Activated CD4-positive, CD25-positive, alpha-beta regulatory T cell treated with anti-CD3 and anti-CD28 coated beads, Interleukin-2, amount 50 U/mL, for 16 hours (primary cell): ENCODE results near the gene NLGN1.
"Not testable (repeated sequence)": the region's sequence is repeated elsewhere in the genome, so short reads cannot be mapped to it uniquely, and the experiment has no call there.

Source experiments
- DNase-seq: peaks from one replicate; pipeline ENCODE4 v3.0.0-alpha.2; 2020; ENCODE audit warnings: low read depth, low spot score

NLGN1 gene

GRCh38 chr3:173429527-173429926 is 32.0 kb downstream of the NLGN1 start:
- no peak for DNase-seq

GRCh38 chr3:173430576-173430975 is 33.0 kb downstream of the NLGN1 start:
- DNase-seq = no peak

- DNase-seq = no peak
Measured at GRCh38 chr3:173439004-173439403, 41.5 kb downstream of the NLGN1 start.

- DNase-seq = no peak
Measured at GRCh38 chr3:173440514-173440913, 43.0 kb downstream of the NLGN1 start.

GRCh38 chr3:173451561-173451960 is 54.0 kb downstream of the NLGN1 start:
- DNase-seq = not testable (repeated sequence)

GRCh38 chr3:173463250-173463649 is 65.7 kb downstream of the NLGN1 start:
- DNase-seq = no peak

GRCh38 chr3:173465112-173465511 is 67.6 kb downstream of the NLGN1 start:
- DNase-seq = no peak

GRCh38 chr3:173465898-173466678 is 68.5 kb downstream of the NLGN1 start:
- no peak for DNase-seq

- no peak for DNase-seq
Measured at GRCh38 chr3:173467501-173467900, 70.0 kb downstream of the NLGN1 start.

GRCh38 chr3:173473237-173473636 is 75.7 kb downstream of the NLGN1 start:
- no peak for DNase-seq

GRCh38 chr3:173479301-173479700 is 81.8 kb downstream of the NLGN1 start:
- DNase-seq = no peak

- DNase-seq = no peak
Measured at GRCh38 chr3:173501931-173502489, 104.5 kb downstream of the NLGN1 start.

GRCh38 chr3:173502983-173503568 is 105.5 kb downstream of the NLGN1 start:
- no peak for DNase-seq

- DNase-seq = no peak
Measured at GRCh38 chr3:173510565-173510964, 113.0 kb downstream of the NLGN1 start.

GRCh38 chr3:173513123-173513522 is 115.6 kb downstream of the NLGN1 start:
- no peak for DNase-seq

GRCh38 chr3:173529062-173529711 is 131.6 kb downstream of the NLGN1 start:
- DNase-seq = no peak

GRCh38 chr3:173531602-173532001 is 134.1 kb downstream of the NLGN1 start:
- no peak for DNase-seq

GRCh38 chr3:173538410-173538809 is 140.9 kb downstream of the NLGN1 start:
- DNase-seq = no peak

- DNase-seq = not testable (repeated sequence)
Measured at GRCh38 chr3:173545590-173545989, 148.0 kb downstream of the NLGN1 start.

- no peak for DNase-seq
Measured at GRCh38 chr3:173547070-173547469, 149.5 kb downstream of the NLGN1 start.

GRCh38 chr3:173548261-173548660 is 150.7 kb downstream of the NLGN1 start:
- no peak for DNase-seq

GRCh38 chr3:173552526-173552925 is 155.0 kb downstream of the NLGN1 start:
- DNase-seq = no peak
